KMS-11 (cell line): ENCODE results near the gene AKR1C8.
"Not testable (repeated sequence)": the region's sequence is repeated elsewhere in the genome, so short reads cannot be mapped to it uniquely, and the experiment has no call there.

ENCODE experiments used
- H2AFZ ChIP-seq: fragments of 200-600 bp; sonication (generic); 2 replicates; pipeline ENCODE4 v1.6.1; 2016; ENCODE audit warnings: antibody characterized with exemption, mixed run types, low read depth
- H3K27ac ChIP-seq: fragments of 200-600 bp; sonication (generic); 2 replicates; pipeline ENCODE4 v1.6.1; 2016; ENCODE audit warnings: mild to moderate bottlenecking, mixed run types
- H3K27me3 ChIP-seq: fragments of 200-600 bp; sonication (generic); 2 replicates; pipeline ENCODE4 v1.6.1; 2017; ENCODE audit warnings: mild to moderate bottlenecking, low read depth, mixed run types, moderate library complexity; ENCODE audit not compliant: insufficient read depth
- H3K36me3 ChIP-seq: fragments of 200-600 bp; sonication (generic); 2 replicates; pipeline ENCODE4 v1.6.1; 2017; ENCODE audit warnings: mild to moderate bottlenecking, mixed run types; ENCODE audit not compliant: insufficient read depth
- H3K4me1 ChIP-seq: fragments of 200-600 bp; sonication (generic); 2 replicates; pipeline ENCODE4 v1.6.1; 2016; ENCODE audit warnings: mild to moderate bottlenecking, low read depth, mixed run types; ENCODE audit not compliant: poor library complexity, severe bottlenecking
- H3K4me2 ChIP-seq: fragments of 200-600 bp; sonication (generic); 2 replicates; pipeline ENCODE4 v1.7.0; 2016; ENCODE audit warnings: mild to moderate bottlenecking, mixed run types
- H3K4me3 ChIP-seq: fragments of 200-600 bp; sonication (generic); IDR thresholded peaks from 2 replicates; pipeline ENCODE4 v1.6.1; 2017; ENCODE audit warnings: low read depth, low read length, mixed read lengths; ENCODE audit not compliant: insufficient read depth
- H3K79me2 ChIP-seq: fragments of 200-600 bp; sonication (generic); 2 replicates; pipeline ENCODE4 v1.6.1; 2016; ENCODE audit warnings: low read depth, mixed run types; ENCODE audit not compliant: insufficient read depth
- H3K9ac ChIP-seq: fragments of 200-600 bp; sonication (generic); 2 replicates; pipeline ENCODE4 v1.6.1; 2016; ENCODE audit warnings: mild to moderate bottlenecking, mixed run types
- H4K20me1 ChIP-seq: fragments of 200-600 bp; sonication (generic); 2 replicates; pipeline ENCODE4 v1.6.1; 2016; ENCODE audit warnings: mild to moderate bottlenecking, mixed run types; ENCODE audit not compliant: insufficient read depth
- CTCF ChIP-seq: fragments of 200-600 bp; sonication (generic); conservative IDR thresholded peaks from 2 replicates; pipeline ENCODE4 v1.6.1; 2017; ENCODE audit warnings: low read depth, mild to moderate bottlenecking, antibody characterized with exemption, low read length, moderate library complexity, mixed read lengths

Gene AKR1C8

GRCh38 chr10:5125315-5126044 lies 59.5 kb downstream of the AKR1C8 start:
- Histone ChIP-seq H4K20me1 (no peaks in the 10 kb centered on the region), H3K9ac (no peak overlapping the region), H3K79me2 (no peaks in the 10 kb centered on the region), H2AFZ (no peak overlapping the region), H3K4me3 (no peak overlapping the region), H3K36me3 (no peaks in the 10 kb centered on the region), H3K4me1 (no peaks in the 10 kb centered on the region), H3K27ac (no peak overlapping the region), H3K27me3 (no peaks in the 10 kb centered on the region), H3K4me2 (no peak overlapping the region)
- no peak for TF ChIP-seq CTCF

DNA sequence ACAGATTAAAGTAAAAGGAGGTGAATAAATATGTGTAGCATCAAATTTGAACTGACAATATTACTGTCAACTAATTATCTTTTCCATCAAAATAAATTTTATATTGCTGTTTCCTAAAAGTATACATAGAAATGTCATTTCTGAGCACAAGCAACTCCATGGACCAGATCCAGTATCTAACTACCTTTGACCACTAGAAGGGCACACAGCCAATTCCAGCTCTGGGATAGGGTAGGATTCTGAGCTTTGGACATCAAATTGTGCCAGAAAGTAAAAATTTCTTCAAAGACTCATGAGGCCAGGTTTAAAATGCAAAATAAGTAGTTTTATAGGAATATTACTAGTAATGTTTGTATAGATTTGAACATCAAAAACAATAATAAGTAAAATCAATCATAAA lies 61.1 kb downstream of the AKR1C8 start:
- Histone ChIP-seq H2AFZ (no peak overlapping the region), H3K27ac (no peak overlapping the region), H3K4me3 (no peak overlapping the region), H3K9ac (no peak overlapping the region), H3K4me1 (no peaks in the 10 kb centered on the region), H3K79me2 (no peaks in the 10 kb centered on the region), H3K27me3 (no peaks in the 10 kb centered on the region), H4K20me1 (no peaks in the 10 kb centered on the region), H3K4me2 (no peak overlapping the region), H3K36me3 (no peaks in the 10 kb centered on the region)
- TF ChIP-seq CTCF: no peak

DNA sequence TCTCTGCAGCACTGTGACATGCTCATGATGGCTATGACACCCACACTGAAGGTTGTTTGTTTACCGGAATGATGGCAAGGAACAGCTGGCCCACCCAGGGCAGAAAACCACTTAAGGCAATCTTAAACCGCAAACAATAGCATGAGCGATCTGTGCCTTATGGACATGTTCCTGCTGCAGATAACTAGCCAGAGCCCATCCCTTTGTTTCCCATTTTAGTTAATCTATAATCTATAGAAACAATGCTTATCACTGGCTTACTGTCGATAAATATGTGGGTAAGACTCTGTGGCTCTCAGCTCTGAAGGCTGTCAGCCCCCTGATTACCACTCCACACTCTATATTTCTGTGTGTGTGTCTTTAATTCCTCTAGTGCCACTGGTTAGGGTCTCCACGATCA lies 65.0 kb downstream of the AKR1C8 start:
- H3K9ac ChIP-seq, H3K27me3 ChIP-seq, H3K36me3 ChIP-seq, H3K4me2 ChIP-seq, H3K4me3 ChIP-seq, H2AFZ ChIP-seq, H3K27ac ChIP-seq, H3K4me1 ChIP-seq, H3K79me2 ChIP-seq, H4K20me1 ChIP-seq: not testable (repeated sequence)

DNA sequence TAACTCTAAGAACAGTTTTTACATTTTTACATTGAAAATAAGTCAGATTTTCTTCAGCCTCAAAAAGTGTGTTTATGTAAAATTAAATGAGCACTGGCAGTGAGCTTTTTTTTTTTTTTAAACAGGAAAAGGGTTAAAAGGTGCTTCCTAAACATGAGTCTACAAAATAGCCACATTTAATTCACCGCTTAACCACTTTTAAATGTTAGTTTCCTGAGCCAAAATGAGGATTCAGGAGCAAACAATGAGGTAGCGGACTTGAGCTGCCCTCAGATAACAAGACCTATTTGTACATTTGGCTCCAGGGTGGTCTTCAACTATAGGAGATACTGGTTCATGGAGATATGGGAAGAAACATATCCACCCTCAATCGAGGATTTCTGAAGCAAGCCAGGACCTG lies 67.9 kb downstream of the AKR1C8 start:
- Histone ChIP-seq H3K4me3 (no peak overlapping the region), H3K36me3 (no peaks in the 10 kb centered on the region), H3K27ac (no peak overlapping the region), H4K20me1 (no peaks in the 10 kb centered on the region), H3K27me3 (no peaks in the 10 kb centered on the region), H3K4me2 (no peak overlapping the region), H3K9ac (no peak overlapping the region), H3K4me1 (no peaks in the 10 kb centered on the region), H3K79me2 (no peaks in the 10 kb centered on the region), H2AFZ (no peak overlapping the region)
- no peak for TF ChIP-seq CTCF

DNA sequence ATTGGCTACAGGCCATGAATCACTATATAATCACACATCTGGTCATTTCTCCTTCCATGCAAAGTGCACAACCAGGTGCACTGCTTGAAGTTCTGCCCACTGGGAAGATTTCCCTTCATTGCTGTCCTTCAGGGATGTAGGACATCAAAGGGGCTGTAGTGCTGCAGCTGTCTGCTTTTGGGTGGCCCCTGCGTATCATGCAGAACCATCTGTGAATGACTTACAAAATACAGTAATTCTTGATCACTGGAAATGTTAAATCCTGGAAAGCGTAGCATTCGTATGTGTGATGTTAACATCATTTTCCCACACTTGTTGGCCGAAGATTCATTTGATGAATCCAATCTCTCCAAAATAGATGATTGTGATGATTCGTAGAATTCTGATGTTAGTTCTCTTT lies 68.3 kb downstream of the AKR1C8 start:
- no peak overlapping the region for H3K4me3 ChIP-seq
- TF ChIP-seq CTCF: no peak
- no peaks in the 10 kb centered on the region for H3K36me3 ChIP-seq
- no peaks in the 10 kb centered on the region for H3K27me3 ChIP-seq
- no peaks in the 10 kb centered on the region for H4K20me1 ChIP-seq
- H3K4me2 ChIP-seq: no peak overlapping the region
- no peak overlapping the region for H2AFZ ChIP-seq
- H3K27ac ChIP-seq: no peak overlapping the region
- no peak overlapping the region for H3K9ac ChIP-seq
- no peaks in the 10 kb centered on the region for H3K79me2 ChIP-seq
- no peaks in the 10 kb centered on the region for H3K4me1 ChIP-seq

DNA sequence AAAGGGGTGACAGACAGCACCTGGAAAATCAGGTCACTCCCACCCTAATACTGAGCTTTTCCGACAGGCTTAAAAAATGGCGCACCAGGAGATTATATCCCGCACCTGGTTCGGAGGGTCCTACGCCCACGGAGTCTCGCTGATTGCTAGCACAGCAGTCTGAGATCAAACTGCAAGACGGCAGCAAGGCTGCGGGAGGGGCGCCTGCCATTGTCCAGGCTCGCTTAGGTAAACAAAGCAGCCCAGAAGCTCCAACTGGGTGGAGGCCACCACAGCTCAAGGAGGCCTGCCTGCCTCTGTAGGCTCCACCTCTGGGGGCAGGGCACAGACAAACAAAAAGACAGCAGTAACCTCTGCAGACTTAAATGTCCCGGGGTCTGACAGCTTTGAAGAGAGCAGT lies 75.1 kb downstream of the AKR1C8 start:
- H2AFZ ChIP-seq, H3K79me2 ChIP-seq, H3K27me3 ChIP-seq, H4K20me1 ChIP-seq, H3K4me2 ChIP-seq, H3K27ac ChIP-seq, H3K36me3 ChIP-seq, H3K4me3 ChIP-seq, H3K9ac ChIP-seq, H3K4me1 ChIP-seq: not testable (repeated sequence)
